GM21515 (cell line): ENCODE data around the gene HOXA13.

Experiments
- ATAC-seq: cut with Tn5 transposase; IDR thresholded peaks from one replicate; pipeline ENCODE4 v1.9.1; 2021; ENCODE audit not compliant: unreplicated experiment

HOXA13 gene

GRCh38 chr7:27148756-27149641, 50.9 kb downstream of the HOXA13 start:
- ATAC-seq = no peak

- ATAC-seq = no peak
Measured at GRCh38 chr7:27148031-27148755, 51.7 kb downstream of the HOXA13 start.

- no peak for ATAC-seq
Measured at GRCh38 chr7:27147199-27148030, 52.5 kb downstream of the HOXA13 start, which contains the start of gene HOXA6. Gene HOXA6 (minus strand): TSS chr7:27147774. CDS start chr7:27147749, 25 bp downstream.

GRCh38 chr7:27146491-27147198, 53.2 kb downstream of the HOXA13 start:
- ATAC-seq = no peak

GRCh38 chr7:27145914-27146412, 53.9 kb downstream of the HOXA13 start:
- ATAC-seq = no peak

- no peak for ATAC-seq
Measured at GRCh38 chr7:27145165-27145913, 54.6 kb downstream of the HOXA13 start.

- ATAC-seq = no peak
Measured at GRCh38 chr7:27144781-27145164, 55.1 kb downstream of the HOXA13 start.
